PC-9 (cell line): ENCODE results near the gene ANKRD62. TPM values are rescaled to one million over a fixed set of nuclear protein-coding genes. Genes with fewer than 3 reads are reported as not detected.

Source experiments
- BruUV-seq: library from RNA; stranded (reverse); fragments of 400-500 nt; replicated peaks from 2 replicates; lab custom pipeline; 2021; lab: Mats Ljungman, UMichigan
- CTCF ChIA-PET: fragments of 300-600 bp; sonication (Branson Sonifier 250); formaldehyde crosslinking; loops from one replicate; lab custom pipeline; 2022; ENCODE audit warnings: antibody characterized with exemption; lab: Charles Lee
- POLR2A ChIA-PET: fragments of 300-600 bp; sonication (Branson Sonifier 250); formaldehyde crosslinking; loops from one replicate; lab custom pipeline; 2022; ENCODE audit warnings: antibody characterized with exemption; ENCODE audit not compliant: unreplicated experiment; lab: Charles Lee
- DNase-seq, 2 experiments: peaks; one replicate each; pipeline versions ENCODE4 v3.0.0 to v3.0.0-alpha.2; 2015 to 2022; ENCODE audit warnings: mixed read lengths in 1 of 2
- H2AFZ ChIP-seq: fragments of 200-600 bp; sonication (generic); 2 replicates; pipeline ENCODE4 v1.8.1; 2017; ENCODE audit warnings: antibody characterized with exemption
- H3F3A ChIP-seq: fragments of 200-600 bp; sonication (generic); 2 replicates; pipeline ENCODE4 v1.8.1; 2017; ENCODE audit warnings: antibody characterized with exemption, mild to moderate bottlenecking, low read depth; ENCODE audit not compliant: insufficient read depth
- H3K27ac ChIP-seq: fragments of 200-600 bp; sonication (generic); 2 replicates; pipeline ENCODE4 v1.6.1; 2016; ENCODE audit warnings: mixed run types
- H3K27me3 ChIP-seq: fragments of 200-600 bp; sonication (generic); 2 replicates; pipeline ENCODE4 v1.6.1; 2016; ENCODE audit warnings: low read depth, mixed run types; ENCODE audit not compliant: insufficient read depth
- H3K36me3 ChIP-seq: fragments of 200-600 bp; sonication (generic); 2 replicates; pipeline ENCODE4 v1.6.1; 2016; ENCODE audit warnings: low read depth, mixed run types
- H3K4me1 ChIP-seq: fragments of 200-600 bp; sonication (generic); replicated peaks from 2 replicates; pipeline ENCODE4 v1.6.1; 2016; ENCODE audit warnings: mixed run types; ENCODE audit not compliant: insufficient read depth
- H3K4me2 ChIP-seq: fragments of 200-600 bp; sonication (generic); 2 replicates; pipeline ENCODE4 v1.6.1; 2017; ENCODE audit warnings: mixed run types
- H3K4me3 ChIP-seq: fragments of 200-600 bp; sonication (generic); 2 replicates; pipeline ENCODE4 v1.6.1; 2016; ENCODE audit warnings: mixed run types
- H3K79me2 ChIP-seq: fragments of 200-600 bp; sonication (generic); 2 replicates; pipeline ENCODE4 v1.6.1; 2017; ENCODE audit warnings: low read depth, mixed run types
- H3K9me2 ChIP-seq: fragments of 200-600 bp; sonication (generic); 2 replicates; pipeline ENCODE4 v1.8.1; 2017; ENCODE audit warnings: mild to moderate bottlenecking; ENCODE audit not compliant: insufficient read depth
- H3K9me3 ChIP-seq: fragments of 200-600 bp; sonication (generic); 2 replicates; pipeline ENCODE4 v1.8.1; 2016; ENCODE audit warnings: low read depth; ENCODE audit not compliant: insufficient read depth
- H4K20me1 ChIP-seq: fragments of 200-600 bp; sonication (generic); 2 replicates; pipeline ENCODE4 v1.8.1; 2017; ENCODE audit not compliant: insufficient read depth
- EZH2 ChIP-seq: fragments of 200-600 bp; sonication (generic); IDR thresholded peaks from 2 replicates; pipeline ENCODE4 v1.8.0; 2017; ENCODE audit warnings: antibody characterized with exemption, low read depth
- intact Hi-C: fragments of 100-400 bp; cut with micrococcal nuclease; formaldehyde crosslinking; loops from one replicate; pipeline ENCODE4 v1.10.0; 2022; ENCODE audit not compliant: unreplicated experiment
- total RNA-seq: library from RNA; stranded (reverse); gene quantifications from 2 replicates; pipeline ENCODE4 v1.2.3, GENCODE V29; 2021
- TF ChIP-seq, protein P1 (sequence below): fragments of 200-600 bp; sonication (generic); conservative IDR thresholded peaks from 2 replicates; pipeline ENCODE4 v1.6.1; 2017; ENCODE audit warnings: mixed run types, antibody characterized with exemption, mild to moderate bottlenecking, moderate library complexity

Gene ANKRD62
- total RNA-seq, 1 experiment from 2014 or later, result not detected

DNA sequence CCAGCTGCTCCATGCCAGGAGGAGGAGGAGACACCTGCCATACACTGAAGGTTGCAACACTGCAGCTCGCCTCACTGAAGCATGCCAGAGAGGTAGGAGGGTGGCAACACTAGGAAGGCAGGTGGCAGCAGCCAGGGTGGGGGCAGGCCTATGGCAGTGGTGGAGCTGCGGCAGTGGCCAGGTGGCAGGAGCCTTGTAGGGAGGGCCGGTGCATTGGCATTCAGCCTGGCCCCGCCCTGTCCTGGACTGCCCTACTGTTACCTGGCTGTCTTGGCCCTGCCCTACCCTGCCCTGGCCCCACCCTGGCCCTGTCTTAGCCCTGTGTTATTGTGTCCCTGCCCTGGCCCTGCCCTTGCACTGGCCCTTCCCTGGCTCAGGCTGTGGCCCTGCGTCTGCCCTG, 7.4 kb upstream of the ANKRD62 start:
- intact Hi-C loops, result loop anchor here (5.0 kb wide), 1 partner anchor 171 kb away; no protein-coding TSS in a partner anchor
- no peak overlapping the region for H3K27ac ChIP-seq
- no peaks in the 10 kb centered on the region; the same call in 1 of the 2 replicates for H3K9me3 ChIP-seq
- no peaks in the 10 kb centered on the region for H3K36me3 ChIP-seq
- H3K27me3 ChIP-seq, result no peaks in the 10 kb centered on the region
- no peaks in the 10 kb centered on the region for H3K4me1 ChIP-seq
- no peak overlapping the region for H3K4me3 ChIP-seq
- H4K20me1 ChIP-seq, result no peaks in the 10 kb centered on the region
- peak; percentile 36 to 93 for DNase-seq
- TF ChIP-seq, protein P1, sequence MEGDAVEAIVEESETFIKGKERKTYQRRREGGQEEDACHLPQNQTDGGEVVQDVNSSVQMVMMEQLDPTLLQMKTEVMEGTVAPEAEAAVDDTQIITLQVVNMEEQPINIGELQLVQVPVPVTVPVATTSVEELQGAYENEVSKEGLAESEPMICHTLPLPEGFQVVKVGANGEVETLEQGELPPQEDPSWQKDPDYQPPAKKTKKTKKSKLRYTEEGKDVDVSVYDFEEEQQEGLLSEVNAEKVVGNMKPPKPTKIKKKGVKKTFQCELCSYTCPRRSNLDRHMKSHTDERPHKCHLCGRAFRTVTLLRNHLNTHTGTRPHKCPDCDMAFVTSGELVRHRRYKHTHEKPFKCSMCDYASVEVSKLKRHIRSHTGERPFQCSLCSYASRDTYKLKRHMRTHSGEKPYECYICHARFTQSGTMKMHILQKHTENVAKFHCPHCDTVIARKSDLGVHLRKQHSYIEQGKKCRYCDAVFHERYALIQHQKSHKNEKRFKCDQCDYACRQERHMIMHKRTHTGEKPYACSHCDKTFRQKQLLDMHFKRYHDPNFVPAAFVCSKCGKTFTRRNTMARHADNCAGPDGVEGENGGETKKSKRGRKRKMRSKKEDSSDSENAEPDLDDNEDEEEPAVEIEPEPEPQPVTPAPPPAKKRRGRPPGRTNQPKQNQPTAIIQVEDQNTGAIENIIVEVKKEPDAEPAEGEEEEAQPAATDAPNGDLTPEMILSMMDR, result no peak
- TF ChIP-seq EZH2, result no peak
- H3K79me2 ChIP-seq, result no peaks in the 10 kb centered on the region
- H3F3A ChIP-seq, result no peaks in the 10 kb centered on the region
- no TSS peak for BruUV-seq
- H2AFZ ChIP-seq, result no peak overlapping the region
- no peaks in the 10 kb centered on the region for H3K9me2 ChIP-seq
- H3K4me2 ChIP-seq, result no peak overlapping the region
- ChIA-PET CTCF (no interaction called here), POLR2A (interaction anchor here (0.6 kb wide), 1 partner anchor 316 kb away, joined by 6 read pairs; no protein-coding TSS in a partner anchor)

DNA sequence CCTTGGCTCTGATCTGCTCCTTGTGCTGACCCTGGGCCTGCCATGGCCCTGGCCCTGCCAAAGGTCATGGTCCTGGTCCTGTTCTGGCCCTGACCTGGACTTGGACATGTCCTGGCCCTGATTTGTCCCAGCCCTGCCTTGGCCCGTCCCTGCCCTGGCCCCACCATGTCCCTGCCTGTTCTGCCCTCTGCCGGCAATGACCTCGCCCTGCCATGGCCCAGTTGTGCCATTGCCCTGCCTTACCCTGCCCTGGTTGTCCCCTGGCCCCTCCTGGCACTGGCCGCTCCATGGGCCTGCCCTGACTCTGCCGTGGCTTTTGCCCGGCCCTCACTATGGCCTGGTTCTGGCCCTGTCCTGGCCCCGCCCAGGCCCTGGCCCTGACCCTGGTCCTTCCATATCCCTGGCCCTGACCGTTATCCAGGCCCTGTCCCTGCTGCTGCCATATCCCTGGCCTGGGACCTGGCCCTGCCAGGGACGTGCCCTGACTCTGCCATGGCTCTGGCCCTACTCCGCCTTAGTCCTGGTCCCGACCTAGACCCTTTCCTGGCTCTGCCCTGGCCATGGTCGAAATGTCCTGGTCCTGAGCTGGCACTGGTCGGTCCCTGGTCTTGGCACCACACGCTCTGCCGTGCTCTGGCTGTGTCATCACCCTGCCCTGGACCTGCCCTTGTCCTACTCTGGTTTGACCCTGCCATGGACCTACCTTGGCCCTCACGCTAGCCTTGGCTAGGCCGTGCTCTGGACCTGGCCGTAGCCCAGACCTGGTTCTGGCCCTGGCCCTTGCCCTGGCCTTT, 6.8 kb upstream of the ANKRD62 start:
- no TSS peak for BruUV-seq
- POLR2A ChIA-PET, result interaction anchor here (0.6 kb wide), 1 partner anchor 316 kb away, joined by 6 read pairs; no protein-coding TSS in a partner anchor
- no peak for DNase-seq
- H3F3A ChIP-seq, result no peaks in the 10 kb centered on the region
- H3K36me3 ChIP-seq, result no peaks in the 10 kb centered on the region
- H2AFZ ChIP-seq, result no peak overlapping the region
- H4K20me1 ChIP-seq, result no peaks in the 10 kb centered on the region
- intact Hi-C loops, result loop anchor here (5.0 kb wide), 1 partner anchor 170 kb away; no protein-coding TSS in a partner anchor
- no peak overlapping the region for H3K4me3 ChIP-seq
- no peaks in the 10 kb centered on the region for H3K27me3 ChIP-seq
- no peak overlapping the region for H3K27ac ChIP-seq
- no peak for TF ChIP-seq EZH2
- TF ChIP-seq, protein P1, result no peak
- H3K79me2 ChIP-seq, result no peaks in the 10 kb centered on the region
- no peak overlapping the region for H3K4me2 ChIP-seq
- H3K9me3 ChIP-seq, result no peaks in the 10 kb centered on the region; the same call in 1 of the 2 replicates
- no peaks in the 10 kb centered on the region for H3K9me2 ChIP-seq
- no peaks in the 10 kb centered on the region for H3K4me1 ChIP-seq
- CTCF ChIA-PET, result no interaction called here

DNA sequence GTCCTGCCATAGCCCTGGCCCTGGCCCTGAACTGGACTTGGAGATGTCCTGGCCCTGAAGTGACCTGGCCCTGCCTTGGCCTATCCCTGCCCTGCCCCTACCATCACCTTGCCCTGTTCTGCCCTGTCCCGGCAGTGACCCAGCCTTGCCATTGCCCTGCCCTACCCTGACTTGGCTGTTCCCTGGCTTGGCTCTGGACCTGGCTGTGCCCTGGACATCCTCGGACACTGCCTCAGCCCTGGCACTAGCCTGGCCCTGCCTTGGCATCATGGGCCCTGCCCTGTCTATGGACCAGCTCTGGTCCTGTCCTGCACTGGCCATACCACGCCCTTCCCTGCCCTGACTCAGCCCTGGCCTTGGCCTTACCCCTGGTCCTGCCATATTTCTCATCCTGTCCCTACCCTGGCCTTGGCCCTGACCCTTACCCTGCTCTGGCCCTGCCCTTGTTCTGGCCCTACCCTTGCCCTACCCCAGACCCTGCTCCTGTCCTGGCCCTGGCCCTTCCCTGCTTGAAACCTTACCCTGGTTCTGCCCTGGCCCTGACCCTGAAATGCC, 6.1 kb upstream of the ANKRD62 start:
- Histone ChIP-seq H3K4me1 (no peaks in the 10 kb centered on the region), H2AFZ (no peak overlapping the region), H4K20me1 (no peaks in the 10 kb centered on the region), H3K4me2 (no peak overlapping the region), H3K4me3 (no peak overlapping the region), H3K27ac (no peak overlapping the region), H3K79me2 (no peaks in the 10 kb centered on the region), H3K9me2 (no peaks in the 10 kb centered on the region), H3K36me3 (no peaks in the 10 kb centered on the region), H3K9me3 (no peaks in the 10 kb centered on the region; the same call in 1 of the 2 replicates), H3K27me3 (no peaks in the 10 kb centered on the region), H3F3A (no peaks in the 10 kb centered on the region)
- DNase-seq, result no peak
- no TSS peak for BruUV-seq
- CTCF ChIA-PET, result no interaction called here
- POLR2A ChIA-PET, result no interaction called here
- TF ChIP-seq, protein P1, result no peak
- no peak for TF ChIP-seq EZH2
- intact Hi-C loops, result loop anchor here (5.0 kb wide), 1 partner anchor 170 kb away; no protein-coding TSS in a partner anchor
